GM13977 (cell line): ENCODE measurements around the gene DLAT.
"Not testable (repeated sequence)": the region's sequence is repeated elsewhere in the genome, so short reads cannot be mapped to it uniquely, and the experiment has no call there.

Source experiments
- DNase-seq: peaks from one replicate; pipeline ENCODE4 v3.0.0; 2012; ENCODE audit warnings: low spot score
- CTCF ChIP-seq: IDR thresholded peaks from 2 replicates; pipeline ENCODE4 v1.5.1; 2012; ENCODE audit warnings: mild to moderate bottlenecking, control low read depth; ENCODE audit not compliant: insufficient read depth; ENCODE audit errors: extremely low read depth, missing control alignments
- in situ Hi-C: fragments of 300-500 bp; cut with MboI; formaldehyde crosslinking; loops from one replicate; pipeline ENCODE4 v1.12.0; 2022; ENCODE audit warnings: low sequenced_read_pairs, low pct_unique_long_range_greater_than_20kb, mixed read lengths, inconsistent platforms; ENCODE audit not compliant: unreplicated experiment

The DLAT gene

GRCh38 chr11:112062923-112063322 is 37.7 kb downstream of the DLAT start:
- DNase-seq = no peak
- in situ Hi-C loops = no loop called here
- no peak for TF ChIP-seq CTCF

GRCh38 chr11:112073941-112074811 is 49.0 kb downstream of the DLAT start, which contains the start of the genes NKAPD1 and PIH1D2:
Gene NKAPD1, plus strand, starts transcription at chr11:112074299. Its CDS starts 1,276 bp downstream, at chr11:112075575.
Gene PIH1D2, minus strand, starts transcription at chr11:112074017. Its CDS starts 843 bp downstream, at chr11:112073174.
- TF ChIP-seq CTCF = no peak
- in situ Hi-C loops = no loop called here

GRCh38 chr11:112082729-112083128 is 57.5 kb downstream of the DLAT start:
- no peak for TF ChIP-seq CTCF
- in situ Hi-C loops = no loop called here
- no peak for DNase-seq

More at GRCh38 chr11:112073941-112074811, 49.0 kb downstream of the DLAT start, which contains the start of the genes NKAPD1 and PIH1D2:
- DNase-seq = peak; percentile 74

DNA sequence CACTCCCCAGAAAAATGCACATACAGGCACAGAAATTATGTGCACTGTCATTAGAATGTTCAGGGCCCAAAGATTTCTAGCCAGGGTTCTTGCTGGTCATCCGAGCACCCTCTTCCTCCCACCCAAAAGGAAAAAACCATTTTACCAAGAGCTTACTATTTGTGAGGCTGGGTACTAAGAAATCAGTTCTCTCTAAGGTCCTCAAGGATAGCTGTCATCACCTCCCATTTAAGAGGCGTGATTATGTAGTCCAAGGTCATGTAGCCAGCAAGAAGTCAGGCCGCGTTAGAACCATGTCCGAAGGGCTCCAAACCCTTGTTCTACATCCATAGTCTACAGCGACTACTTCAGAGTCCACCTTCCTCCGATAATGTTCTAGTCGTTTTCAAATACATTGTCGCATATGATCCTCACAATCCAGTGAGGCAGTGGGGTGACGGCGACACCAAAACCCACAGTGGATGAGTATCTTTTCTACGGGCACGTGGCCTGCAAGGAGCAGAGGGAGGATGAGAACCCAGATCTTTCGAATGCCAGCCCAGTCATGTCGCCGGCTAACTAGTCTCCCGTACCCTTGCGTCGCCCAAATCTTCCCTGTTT is 60.7 kb downstream of the DLAT start:
- in situ Hi-C loops = no loop called here
- peak; percentile 28 for DNase-seq
- no peak for TF ChIP-seq CTCF

- in situ Hi-C loops = no loop called here
- TF ChIP-seq CTCF = no peak
- DNase-seq = peak; percentile 90
Measured at GRCh38 chr11:112086422-112087191, 61.4 kb downstream of the DLAT start, which contains the start of the genes SDHD and TIMM8B. Gene SDHD, plus strand, starts transcription at chr11:112086873. Its CDS starts 35 bp downstream, at chr11:112086908. Gene TIMM8B, minus strand, starts transcription at chr11:112086756. Its CDS starts 33 bp downstream, at chr11:112086723.

DNA sequence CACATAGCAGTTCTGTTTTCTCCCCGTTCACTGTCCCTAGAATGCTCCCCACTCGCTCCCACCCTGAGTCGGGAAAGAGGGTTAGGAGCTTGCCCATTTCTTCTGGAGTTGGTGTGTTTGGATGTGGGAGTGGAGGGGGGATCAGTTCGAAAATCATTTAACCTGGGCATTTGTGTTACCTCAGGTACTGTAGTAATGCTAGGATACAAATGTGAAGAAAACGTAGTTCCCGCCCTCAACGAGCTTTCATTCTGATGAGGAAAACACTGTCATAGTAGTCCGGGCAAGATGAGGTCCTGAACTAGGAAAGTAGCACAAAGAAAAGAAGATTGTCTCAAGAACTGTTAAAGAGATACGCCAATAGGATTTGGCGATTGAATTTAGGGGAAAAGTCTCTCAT is 62.0 kb downstream of the DLAT start:
- in situ Hi-C loops = no loop called here
- TF ChIP-seq CTCF = no peak
- no peak for DNase-seq

DNA sequence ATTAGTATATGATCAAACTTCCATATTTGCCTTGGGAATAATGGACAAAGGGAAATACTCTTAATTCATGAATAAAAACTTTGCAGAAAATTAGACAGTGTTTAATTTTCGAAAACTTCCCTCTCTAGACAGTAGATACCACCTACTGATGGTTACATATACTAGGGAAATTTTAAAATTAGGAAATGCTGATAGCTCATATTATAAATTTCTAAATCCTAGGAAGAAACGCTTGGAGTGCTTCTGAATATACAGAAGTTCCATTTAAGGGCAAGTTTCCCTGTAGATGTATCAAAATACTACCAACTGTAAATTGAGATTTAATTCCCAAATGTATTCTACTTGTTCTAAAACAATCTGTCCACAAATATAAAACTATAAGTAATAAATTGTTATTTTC is 70.1 kb downstream of the DLAT start:
- in situ Hi-C loops, DNase-seq: not testable (repeated sequence)
